A549 (cell line): ENCODE results near the gene CDH11. TPM values are rescaled to one million over a fixed set of nuclear protein-coding genes. Genes with fewer than 3 reads are reported as not detected.

Experiments
- ATAC-seq, 2 experiments: fragments of 200-7000 bp in 1 of 2; fragments of >200 bp in 1 of 2; cut with Nextera tagmentation in 1 of 2; cut with Tn5 transposase in 1 of 2; 3 replicates each; pipeline versions ENCODE4 v1.8.0 to v1.9.1; 2018 to 2020; ENCODE audit warnings: mild to moderate bottlenecking in 1 of 2, moderate library complexity in 1 of 2
- CTCF ChIA-PET: fragments of 300-600 bp; sonication (Branson Sonifier 250); formaldehyde crosslinking; extraction: SDS; loops from one replicate; lab custom pipeline; 2021; ENCODE audit warnings: antibody characterized with exemption, inconsistent platforms; lab: Yijun Ruan, JAX
- POLR2A ChIA-PET: fragments of 350-600 bp; formaldehyde crosslinking; extraction: SDS; loops from one replicate; lab custom pipeline; 2021; ENCODE audit warnings: antibody characterized with exemption, inconsistent platforms; lab: Yijun Ruan, JAX
- DNase-seq, 2 experiments: peaks; one replicate each; pipeline versions ENCODE4 v3.0.0 to v3.0.0-alpha.2; 2011 to 2016; ENCODE audit warnings: low read depth in 1 of 2, low spot score in 1 of 2
- FAIRE-seq: peaks from 2 replicates; lab custom pipeline; 2011; peaks lifted over from hg19 to GRCh38; lab: Jason Lieb, UNC
- H3K27ac ChIP-seq, 2 experiments: fragments of >200 bp; sonication (Bioruptor Twin); formaldehyde crosslinking; 3 replicates each; pipeline ENCODE4 v1.5.1; 2016 to 2017
- H3K4me1 ChIP-seq: fragments of >200 bp; sonication (Bioruptor Twin); formaldehyde crosslinking; 3 replicates; pipeline ENCODE4 v1.6.1; 2016
- H3K4me2 ChIP-seq: fragments of >200 bp; sonication (Bioruptor Twin); formaldehyde crosslinking; 3 replicates; pipeline ENCODE4 v1.6.1; 2016
- H3K4me3 ChIP-seq: fragments of >200 bp; sonication (Bioruptor Twin); formaldehyde crosslinking; 3 replicates; pipeline ENCODE4 v1.5.1; 2016
- H3K9me3 ChIP-seq: fragments of >200 bp; sonication (Bioruptor Twin); formaldehyde crosslinking; 3 replicates; pipeline ENCODE4 v1.6.1; 2016
- BCL3 ChIP-seq: fragments of >200 bp; sonication (Bioruptor Twin); formaldehyde crosslinking; IDR thresholded peaks from 3 replicates; pipeline ENCODE4 v1.6.1; 2016
- BHLHE40 ChIP-seq: IDR thresholded peaks from 2 replicates; pipeline ENCODE4 v1.6.1; 2012; ENCODE audit warnings: low read depth, low read length, inconsistent platforms
- CBX8 ChIP-seq: fragments of 200-600 bp; sonication (generic); IDR thresholded peaks from 2 replicates; pipeline ENCODE4 v1.6.1; 2016
- CEBPB ChIP-seq, 2 experiments: fragments of >200 bp in 1 of 2; sonication (Bioruptor Twin) in 1 of 2; formaldehyde crosslinking in 1 of 2; IDR thresholded peaks; 2 replicates each; pipeline ENCODE4 v1.6.1; 2012 to 2016
- CHD2 ChIP-seq: fragments of 150-350 bp; IDR thresholded peaks from 2 replicates; pipeline ENCODE4 v1.6.1; 2014; ENCODE audit warnings: low read length; ENCODE audit not compliant: partially characterized antibody
- CHD4 ChIP-seq: fragments of 200-600 bp; sonication (generic); IDR thresholded peaks from 2 replicates; pipeline ENCODE4 v1.6.1; 2016; ENCODE audit warnings: antibody characterized with exemption, mild to moderate bottlenecking, borderline replicate concordance
- ELK1 ChIP-seq: fragments of 150-350 bp; IDR thresholded peaks from 2 replicates; pipeline ENCODE4 v1.6.1; 2014; ENCODE audit warnings: low read depth, mild to moderate bottlenecking, low read length
- EP300 ChIP-seq, 2 experiments: fragments of >200 bp; sonication (Bioruptor Twin); formaldehyde crosslinking; IDR thresholded peaks; 2 replicates in 1 of 2; 3 replicates in 1 of 2; pipeline ENCODE4 v1.6.1; 2016 to 2017
- FOSL2 ChIP-seq, 2 experiments: fragments of 450-650 bp in 1 of 2; fragments of >200 bp in 1 of 2; sonication (Bioruptor Twin) in 1 of 2; formaldehyde crosslinking; IDR thresholded peaks; 2 replicates each; pipeline versions ENCODE4 v1.5.0 to v1.6.1; 2016 to 2020; ENCODE audit warnings: mild to moderate bottlenecking in 1 of 2, moderate library complexity in 1 of 2
- GATA3 ChIP-seq: IDR thresholded peaks from 2 replicates; pipeline ENCODE4 v1.6.1; 2012; ENCODE audit warnings: borderline replicate concordance
- HOXB13 ChIP-seq: fragments of 250-450 bp; sonication (Bioruptor Pico); IDR thresholded peaks from 2 replicates; pipeline ENCODE4 v1.5.0; 2020; ENCODE audit warnings: low read depth, mild to moderate bottlenecking, moderate library complexity
- JUN ChIP-seq, 2 experiments: fragments of >200 bp; sonication (Bioruptor Twin); formaldehyde crosslinking; IDR thresholded peaks; 2 replicates in 1 of 2; 3 replicates in 1 of 2; pipeline ENCODE4 v1.6.1; 2016 to 2017
- JUNB ChIP-seq: fragments of >200 bp; sonication (Bioruptor Twin); formaldehyde crosslinking; IDR thresholded peaks from 2 replicates; pipeline ENCODE4 v1.6.1; 2016
- KDM5A ChIP-seq: fragments of 200-600 bp; sonication (generic); IDR thresholded peaks from 2 replicates; pipeline ENCODE4 v1.6.1; 2016; ENCODE audit warnings: antibody characterized with exemption, mild to moderate bottlenecking
- PHF8 ChIP-seq: fragments of 200-600 bp; sonication (generic); IDR thresholded peaks from 2 replicates; pipeline ENCODE4 v1.6.1; 2016; ENCODE audit warnings: low read depth, mild to moderate bottlenecking, antibody characterized with exemption, moderate library complexity, borderline replicate concordance
- POLR2A ChIP-seq: IDR thresholded peaks from 2 replicates; pipeline ENCODE4 v1.6.1; 2012; ENCODE audit warnings: mild to moderate bottlenecking, low read length
- RNF2 ChIP-seq: fragments of 200-600 bp; sonication (generic); IDR thresholded peaks from 2 replicates; pipeline ENCODE4 v1.6.1; 2016; ENCODE audit warnings: low read depth, mild to moderate bottlenecking, antibody characterized with exemption, moderate library complexity, borderline replicate concordance
- SREBF2 ChIP-seq: fragments of 450-650 bp; IDR thresholded peaks from 2 replicates; pipeline ENCODE4 v1.6.1; 2014; ENCODE audit warnings: mild to moderate bottlenecking, moderate library complexity
- WGBS: methylation state at CpG from one replicate; pipeline ENCODE4 v1.1.6; 2017; ENCODE audit errors: missing lambda C conversion rate; 5-methylcytosine and 5-hydroxymethylcytosine counted together
- polyA plus RNA-seq, 4 experiments: library from polyadenylated mRNA; depleted of rRNA in 3 of 4; stranded (reverse); fragments of >200 nt; fragmentation: RNase III in 1 of 4; extraction: RNeasy Plus Mini Kit Qiagen cat#74134 plus additional on column Dnase treatment in 1 of 4; gene quantifications; 2 replicates in 3 of 4; 3 replicates in 1 of 4; pipeline ENCODE4 v1.2.3, GENCODE V29; 2011 to 2017
- TF ChIP-seq, protein P1 (sequence below): fragments of 250-450 bp; sonication (Bioruptor Pico); IDR thresholded peaks from 2 replicates; pipeline ENCODE4 v1.5.0; 2020; ENCODE audit warnings: low read depth, mild to moderate bottlenecking, moderate library complexity
- TF ChIP-seq, protein P2 (sequence below): IDR thresholded peaks from 2 replicates; pipeline ENCODE4 v1.6.1; 2012; ENCODE audit warnings: low read depth, borderline replicate concordance

CDH11 gene
- polyA plus RNA-seq, 2 of the 4 experiments (the other 2 are of a cell fraction): 0.72 to 1.1 TPM

- TF ChIP-seq ELK1 (no peak), SREBF2 (no peak), HOXB13 (CRISPR knock-in tag) (no peak), EP300 (IDR thresholded peaks at IDR 0.05) (no peak), RNF2 (no peak)
- FAIRE-seq (no peak), DNase-seq (no peak), ATAC-seq (no peak)
- Histone ChIP-seq H3K27ac (no peak overlapping the region), H3K9me3 (no peaks in the 10 kb centered on the region), H3K4me2 (no peak overlapping the region), H3K4me3 (no peak overlapping the region), H3K4me1 (no peaks in the 10 kb centered on the region)
- ChIA-PET POLR2A (no interaction called here), CTCF (interaction anchor here (1.6 kb wide), 1 partner anchor 14 kb away, joined by 4 read pairs; no protein-coding TSS in a partner anchor)
- 12% methylated on average over 2 of the region's 2 CpGs for WGBS
Measured at GRCh38 chr16:64962786-64963185, 159.1 kb downstream of the CDH11 start.

DNA sequence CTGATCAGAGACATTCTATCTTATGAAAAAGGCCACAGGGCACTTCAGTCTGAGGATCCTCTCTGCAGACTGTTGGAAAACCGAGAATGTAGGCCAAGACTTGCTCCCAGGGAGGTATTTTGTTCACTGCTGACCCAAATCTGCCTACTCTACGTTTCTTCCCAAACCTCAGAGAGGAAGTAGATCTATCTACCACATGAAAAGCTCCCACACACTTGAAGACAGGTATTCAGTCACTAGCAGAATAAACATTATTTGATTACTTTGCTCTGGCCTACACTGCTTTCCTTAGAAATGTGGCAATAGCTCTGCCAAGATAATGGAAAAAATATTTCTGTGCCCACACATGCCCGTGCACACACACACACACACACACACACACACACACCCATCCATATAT, 164.6 kb downstream of the CDH11 start:
- ATAC-seq (no peak), DNase-seq (no peak), FAIRE-seq (no peak)
- Histone ChIP-seq H3K4me3 (no peak overlapping the region), H3K4me1 (peaks cover 5% of the 10 kb centered on the region; the same call in 2 of the 3 replicates), H3K4me2 (no peak overlapping the region), H3K27ac (no peak overlapping the region), H3K9me3 (no peaks in the 10 kb centered on the region)
- TF ChIP-seq PHF8: no peak
- no peak for TF ChIP-seq KDM5A
- TF ChIP-seq, protein P1, sequence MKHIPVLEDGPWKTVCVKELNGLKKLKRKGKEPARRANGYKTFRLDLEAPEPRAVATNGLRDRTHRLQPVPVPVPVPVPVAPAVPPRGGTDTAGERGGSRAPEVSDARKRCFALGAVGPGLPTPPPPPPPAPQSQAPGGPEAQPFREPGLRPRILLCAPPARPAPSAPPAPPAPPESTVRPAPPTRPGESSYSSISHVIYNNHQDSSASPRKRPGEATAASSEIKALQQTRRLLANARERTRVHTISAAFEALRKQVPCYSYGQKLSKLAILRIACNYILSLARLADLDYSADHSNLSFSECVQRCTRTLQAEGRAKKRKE (CRISPR knock-in tag): no peak
- TF ChIP-seq CHD4: no peak
- TF ChIP-seq POLR2A: no peak
- no peak for TF ChIP-seq BHLHE40
- TF ChIP-seq, protein P2, sequence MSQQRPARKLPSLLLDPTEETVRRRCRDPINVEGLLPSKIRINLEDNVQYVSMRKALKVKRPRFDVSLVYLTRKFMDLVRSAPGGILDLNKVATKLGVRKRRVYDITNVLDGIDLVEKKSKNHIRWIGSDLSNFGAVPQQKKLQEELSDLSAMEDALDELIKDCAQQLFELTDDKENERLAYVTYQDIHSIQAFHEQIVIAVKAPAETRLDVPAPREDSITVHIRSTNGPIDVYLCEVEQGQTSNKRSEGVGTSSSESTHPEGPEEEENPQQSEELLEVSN: no peak
- ChIA-PET POLR2A (no interaction called here), CTCF (no interaction called here)
- 2% methylated on average over 3 of the region's 3 CpGs for WGBS

- peak; percentile 68 to 84; a peak in 5 of 6 replicates for ATAC-seq
- Histone ChIP-seq H3K4me2 (peak overlapping the region; percentile 26), H3K4me3 (no peak overlapping the region), H3K9me3 (no peaks in the 10 kb centered on the region), H3K27ac (peak overlapping the region in 1 of 2 experiments; percentile 54; a peak in 2 of 6 replicates), H3K4me1 (peaks cover 11% of the 10 kb centered on the region; the same call in 2 of the 3 replicates)
- TF ChIP-seq FOSL2 (IDR thresholded peaks at IDR 0.05) (peak; percentile 31; the same call in 1 of the 2 replicates), FOSL2 (CRISPR knock-in tag; IDR thresholded peaks at IDR 0.05) (no peak; the same call in 1 of the 2 replicates), GATA3 (peak; percentile 29; the same call in 1 of the 2 replicates), CEBPB (IDR thresholded peaks at IDR 0.05) (peak; percentile 41 to 49; a peak in 2 of 4 replicates), CHD2 (no peak), CBX8 (no peak), JUNB (peak; percentile 65; the same call in 1 of the 2 replicates), BCL3 (0 out of 3 replicates have a peak, but pooled peaks have one; percentile 34), EP300 (IDR thresholded peaks at IDR 0.05) (0 out of 5 replicates have a peak, but pooled peaks have one; percentile 13 to 42), JUN (IDR thresholded peaks at IDR 0.05) (peak in 1 of 2 experiments; percentile 29; a peak in 1 of 5 replicates), HOXB13 (CRISPR knock-in tag) (no peak)
- CTCF ChIA-PET: no interaction called here
- POLR2A ChIA-PET: no interaction called here
- DNase-seq: peak in 1 of 2 experiments; percentile 64
- no peak for FAIRE-seq
Measured at GRCh38 chr16:64952177-64952576, 169.7 kb downstream of the CDH11 start.
